ENCODE data around the gene BRD1. TPM values are rescaled to one million over a fixed set of nuclear protein-coding genes. Genes with fewer than 3 reads are reported as not detected.

The BRD1 gene
- total RNA-seq, 4 donors from 2014 or later = 32.2 to 51.8 (median 41.6) TPM

DNA sequence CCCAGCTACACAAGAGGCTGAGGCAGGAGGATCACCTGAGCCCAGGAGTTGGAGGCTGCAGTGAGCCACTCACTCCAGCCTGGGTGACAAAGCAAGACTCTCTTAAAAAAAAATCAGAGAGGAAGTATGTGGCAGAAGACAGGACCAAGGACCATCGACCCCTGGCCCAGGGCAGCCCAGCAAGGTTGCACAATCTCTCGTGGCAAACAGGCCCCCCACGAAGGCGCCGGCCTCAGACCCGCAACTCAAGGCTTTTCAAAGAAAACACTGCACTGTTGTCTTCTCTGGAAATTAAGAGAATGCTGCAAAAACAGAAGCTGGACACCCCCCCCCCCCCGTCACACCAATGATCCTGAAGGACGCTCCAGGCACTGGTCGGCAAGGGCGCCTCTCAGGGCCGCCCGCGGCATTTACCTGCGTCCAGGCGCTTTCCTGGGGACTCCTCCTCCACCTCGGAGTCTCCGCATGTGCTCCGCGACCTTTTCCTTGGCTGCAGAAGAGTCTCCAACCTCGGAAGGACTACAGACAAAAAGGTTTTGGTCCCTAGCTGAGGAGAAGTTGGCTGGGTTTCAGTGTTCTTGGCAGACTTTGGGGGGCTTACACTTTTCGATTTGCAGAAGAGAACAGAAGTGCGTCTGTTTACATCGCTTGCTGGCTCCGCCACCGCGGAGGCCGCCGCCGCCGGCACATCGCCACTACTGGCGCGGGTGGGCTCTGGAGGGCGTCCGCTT lies 40.5 kb downstream of the BRD1 start:
- Histone ChIP-seq H3K27ac (no peak overlapping the region), H3K27me3 (no peaks in the 10 kb centered on the region), H3K4me1 (peaks cover 10 to 23% of the 10 kb centered on the region in 2 donors), H3K36me3 (peaks cover 36 to 45% of the 10 kb centered on the region in 2 donors), H3K4me3 (replicated peaks in 1 of 3) (no peak overlapping the region), H3K9me3 (no peaks in the 10 kb centered on the region)
- intact Hi-C loops (cut with DNase I) = no loop called here
- WGBS, 2 donors = 92 to 93% methylated on average over 35 of the region's 35 CpGs
- TF ChIP-seq, protein P1, sequence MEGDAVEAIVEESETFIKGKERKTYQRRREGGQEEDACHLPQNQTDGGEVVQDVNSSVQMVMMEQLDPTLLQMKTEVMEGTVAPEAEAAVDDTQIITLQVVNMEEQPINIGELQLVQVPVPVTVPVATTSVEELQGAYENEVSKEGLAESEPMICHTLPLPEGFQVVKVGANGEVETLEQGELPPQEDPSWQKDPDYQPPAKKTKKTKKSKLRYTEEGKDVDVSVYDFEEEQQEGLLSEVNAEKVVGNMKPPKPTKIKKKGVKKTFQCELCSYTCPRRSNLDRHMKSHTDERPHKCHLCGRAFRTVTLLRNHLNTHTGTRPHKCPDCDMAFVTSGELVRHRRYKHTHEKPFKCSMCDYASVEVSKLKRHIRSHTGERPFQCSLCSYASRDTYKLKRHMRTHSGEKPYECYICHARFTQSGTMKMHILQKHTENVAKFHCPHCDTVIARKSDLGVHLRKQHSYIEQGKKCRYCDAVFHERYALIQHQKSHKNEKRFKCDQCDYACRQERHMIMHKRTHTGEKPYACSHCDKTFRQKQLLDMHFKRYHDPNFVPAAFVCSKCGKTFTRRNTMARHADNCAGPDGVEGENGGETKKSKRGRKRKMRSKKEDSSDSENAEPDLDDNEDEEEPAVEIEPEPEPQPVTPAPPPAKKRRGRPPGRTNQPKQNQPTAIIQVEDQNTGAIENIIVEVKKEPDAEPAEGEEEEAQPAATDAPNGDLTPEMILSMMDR (IDR thresholded peaks at IDR 0.05) = no peak
- no peak for TF ChIP-seq POLR2A (IDR thresholded peaks at IDR 0.05)
- DNase-seq = no peak

DNA sequence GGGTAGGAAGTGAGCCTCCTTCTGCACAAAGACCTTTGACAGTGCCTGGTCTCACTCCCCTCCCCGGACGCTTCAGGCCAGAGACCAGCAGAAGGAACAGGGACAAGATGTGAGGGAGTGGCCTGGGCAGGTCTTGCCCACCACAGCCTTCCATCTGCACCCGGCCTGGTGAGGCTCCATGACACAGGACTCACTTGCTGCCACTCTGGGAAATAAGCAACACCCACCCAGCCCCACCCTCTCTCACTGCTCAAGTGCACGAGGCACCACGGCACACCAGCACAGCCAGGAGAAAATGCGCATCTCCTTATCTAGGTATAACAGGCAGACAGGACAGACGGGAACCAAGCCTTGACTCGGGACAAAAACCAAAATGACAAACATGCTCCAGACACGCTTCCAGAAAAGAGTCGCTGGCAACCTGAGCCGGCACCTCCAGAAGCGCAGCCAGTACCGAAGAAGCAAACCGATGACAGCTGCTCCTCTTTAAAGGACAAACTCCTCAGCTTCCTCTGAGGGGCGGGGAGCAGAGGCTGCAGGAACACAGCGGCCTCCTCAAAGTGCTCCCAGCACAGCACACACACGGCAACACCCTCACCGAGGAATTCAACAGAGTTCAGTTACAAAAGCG lies 41.7 kb downstream of the BRD1 start:
- TF ChIP-seq, protein P1 (IDR thresholded peaks at IDR 0.05) = no peak
- no peak for TF ChIP-seq POLR2A (IDR thresholded peaks at IDR 0.05)
- H3K4me3 ChIP-seq (replicated peaks in 1 of 3) = no peak overlapping the region
- no peaks in the 10 kb centered on the region for H3K9me3 ChIP-seq
- no peak overlapping the region for H3K27ac ChIP-seq
- intact Hi-C loops (cut with DNase I) = no loop called here
- no peaks in the 10 kb centered on the region for H3K27me3 ChIP-seq
- WGBS, 2 donors = 82 to 84% methylated on average over 19 of the region's 19 CpGs
- H3K36me3 ChIP-seq = peaks cover 33 to 43% of the 10 kb centered on the region in 2 donors
- H3K4me1 ChIP-seq = peaks cover 8 to 17% of the 10 kb centered on the region in 2 donors
- DNase-seq = no peak

DNA sequence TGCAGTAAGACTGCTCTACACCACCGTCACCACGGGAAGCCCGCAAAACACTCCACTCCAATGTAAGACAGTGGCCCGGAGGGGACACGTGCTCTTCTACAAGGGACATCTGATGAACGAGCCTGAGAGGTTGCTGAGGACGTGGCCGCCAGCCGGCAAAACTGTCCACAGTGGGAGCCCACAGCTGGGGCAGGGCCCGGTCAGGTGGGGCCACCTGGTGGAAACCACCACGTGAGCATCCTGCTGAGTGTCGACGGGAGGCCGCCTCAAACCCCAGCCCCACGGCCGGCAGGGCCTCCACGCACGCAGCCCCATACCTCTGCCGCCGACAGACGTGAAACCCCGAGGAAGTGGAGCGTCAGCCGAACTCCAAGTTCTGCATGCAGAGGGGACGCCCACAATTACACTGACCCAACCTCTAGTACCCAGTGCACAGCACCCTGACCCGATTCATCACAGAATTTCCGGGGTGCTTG lies 42.6 kb downstream of the BRD1 start:
- Histone ChIP-seq H3K27ac (no peak overlapping the region), H3K4me1 (peaks cover 6 to 13% of the 10 kb centered on the region in 2 donors), H3K36me3 (peaks cover 33 to 38% of the 10 kb centered on the region in 2 donors), H3K9me3 (no peaks in the 10 kb centered on the region), H3K27me3 (no peaks in the 10 kb centered on the region), H3K4me3 (replicated peaks in 1 of 3) (no peak overlapping the region)
- 92 to 93% methylated on average over 9 to 17 of the region's 27 CpGs for WGBS, 2 donors
- TF ChIP-seq POLR2A (IDR thresholded peaks at IDR 0.05) = no peak
- TF ChIP-seq, protein P1 (IDR thresholded peaks at IDR 0.05) = no peak
- intact Hi-C loops (cut with DNase I) = no loop called here
- no peak for DNase-seq

DNA sequence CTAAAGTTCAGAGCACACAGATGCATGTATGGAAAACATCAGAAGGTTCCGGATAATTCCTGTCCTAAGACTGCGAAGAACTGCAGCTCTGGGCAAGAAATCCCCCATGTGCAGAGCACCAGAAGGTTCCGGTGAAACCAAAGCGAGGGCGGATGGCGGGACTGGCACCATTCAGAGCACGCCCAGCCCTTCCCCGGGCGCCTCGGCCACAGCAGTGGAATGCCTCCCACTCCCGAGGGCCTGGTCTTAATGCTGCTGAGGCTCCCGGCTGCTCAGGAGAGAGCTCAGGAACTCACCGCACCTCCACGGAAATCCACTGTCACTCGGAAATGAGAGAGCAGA lies 43.1 kb downstream of the BRD1 start:
- H3K4me1 ChIP-seq = peaks cover 6 to 8% of the 10 kb centered on the region in 2 donors
- no peak for DNase-seq

DNA sequence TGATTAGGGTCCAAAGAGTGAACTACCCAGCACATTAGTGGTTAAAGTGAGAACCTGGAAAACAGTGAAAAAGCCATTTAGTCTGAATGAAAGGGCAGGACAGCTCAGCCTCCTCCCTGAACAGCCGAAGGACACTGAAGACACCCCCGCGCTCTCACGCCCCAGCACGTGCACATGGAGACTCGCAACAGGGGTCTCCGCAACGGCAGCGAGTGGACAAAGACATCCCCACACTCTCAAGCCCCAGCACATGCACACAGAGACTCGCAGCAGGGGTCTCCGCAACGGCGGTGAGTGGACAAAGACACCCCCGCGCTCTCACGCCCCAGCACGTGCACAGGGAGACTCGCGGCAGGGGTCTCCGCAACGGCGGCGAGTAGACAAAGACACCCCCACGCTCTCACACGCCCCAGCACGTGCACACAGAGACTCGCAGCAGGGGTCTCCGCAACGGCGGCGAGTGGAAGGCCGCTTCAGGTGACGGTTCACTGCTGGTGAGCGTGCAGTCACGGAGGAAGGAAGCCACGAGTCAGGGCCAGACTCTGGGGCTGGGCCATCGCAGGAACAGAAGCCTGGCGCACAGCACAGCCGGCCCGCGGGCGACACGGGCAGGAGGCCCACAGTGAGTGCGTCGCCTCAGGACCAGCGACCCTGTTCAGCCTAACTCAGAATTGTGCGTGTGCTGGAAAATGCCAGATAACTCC lies 43.6 kb downstream of the BRD1 start:
- intact Hi-C loops (cut with DNase I) = no loop called here
- H3K4me1 ChIP-seq = peaks cover 2 to 3% of the 10 kb centered on the region in 2 donors
- no peak overlapping the region for H3K27ac ChIP-seq
- H3K27me3 ChIP-seq = no peaks in the 10 kb centered on the region
- peaks cover 33 to 38% of the 10 kb centered on the region in 2 donors for H3K36me3 ChIP-seq
- DNase-seq = no peak
- TF ChIP-seq POLR2A (IDR thresholded peaks at IDR 0.05) = no peak
- TF ChIP-seq, protein P1 (IDR thresholded peaks at IDR 0.05) = no peak
- H3K4me3 ChIP-seq (replicated peaks in 1 of 3) = no peak overlapping the region
- H3K9me3 ChIP-seq = no peaks in the 10 kb centered on the region
- 88 to 91% methylated on average over 47 of the region's 47 CpGs for WGBS, 2 donors

More for the DNA sequence above, 43.1 kb downstream of the BRD1 start:
- intact Hi-C loops (cut with DNase I) = no loop called here
- H3K9me3 ChIP-seq = no peaks in the 10 kb centered on the region
- WGBS, 2 donors = 92 to 97% methylated on average over 10 to 12 of the region's 15 CpGs
- no peak overlapping the region for H3K4me3 ChIP-seq (replicated peaks in 1 of 3)
- no peak overlapping the region for H3K27ac ChIP-seq
- peaks cover 33 to 38% of the 10 kb centered on the region in 2 donors for H3K36me3 ChIP-seq
- no peak for TF ChIP-seq POLR2A (IDR thresholded peaks at IDR 0.05)
- H3K27me3 ChIP-seq = no peaks in the 10 kb centered on the region
